ENCODE measurements around the gene KIR3DL2.
"Not testable (repeated sequence)": the region's sequence is repeated elsewhere in the genome, so short reads cannot be mapped to it uniquely, and the experiment has no call there.

KIR3DL2 gene

GRCh38 chr19:54871696-54872095 is 21.5 kb downstream of the KIR3DL2 start:
- DNase-seq (ENCODE audit: low spot score) = no peak

- no peak for DNase-seq (ENCODE audit: low spot score)
These were observed 23.7 kb downstream of the KIR3DL2 start, which contains the start of gene FCAR for GRCh38 chr19:54873990-54874389. TSS of gene FCAR (plus strand) at chr19:54874235. CDS start at chr19:54874290, 55 bp downstream.

DNA sequence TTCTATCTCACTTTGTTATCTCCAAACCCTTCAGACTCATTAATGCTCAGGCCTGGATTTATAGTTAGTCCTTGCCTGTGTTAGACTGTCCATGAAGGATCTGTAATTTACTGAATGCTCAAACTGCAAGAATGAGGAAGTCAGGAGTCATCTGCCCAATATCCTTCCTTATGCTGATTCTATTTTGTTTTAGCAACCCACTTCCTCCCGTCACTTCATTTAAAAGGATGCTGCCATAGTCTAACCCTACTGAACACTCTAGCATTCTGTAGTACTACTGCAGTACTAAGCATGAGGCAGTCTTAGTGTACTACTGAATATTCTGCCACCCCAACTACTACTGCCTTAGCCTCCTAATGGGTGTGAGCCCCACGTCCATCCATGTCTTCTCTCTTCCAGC is 25.3 kb downstream of the KIR3DL2 start:
- no peak for DNase-seq (ENCODE audit: low spot score)

- DNase-seq (ENCODE audit: low spot score) = no peak
These were observed 27.2 kb downstream of the KIR3DL2 start for GRCh38 chr19:54877471-54877870.

GRCh38 chr19:54881884-54882283 is 31.6 kb downstream of the KIR3DL2 start:
- no peak for DNase-seq (ENCODE audit: low spot score)

GRCh38 chr19:54882758-54883157 is 32.5 kb downstream of the KIR3DL2 start:
- DNase-seq (ENCODE audit: low spot score) = no peak

- no peak for DNase-seq (ENCODE audit: low spot score)
These were observed 33.0 kb downstream of the KIR3DL2 start for GRCh38 chr19:54883228-54883627.

- DNase-seq (ENCODE audit: low spot score) = no peak
These were observed 38.0 kb downstream of the KIR3DL2 start for GRCh38 chr19:54888239-54888638.

GRCh38 chr19:54889566-54889965 is 39.3 kb downstream of the KIR3DL2 start:
- DNase-seq (ENCODE audit: low spot score) = no peak

- DNase-seq (ENCODE audit: low spot score) = no peak
These were observed 43.2 kb downstream of the KIR3DL2 start for GRCh38 chr19:54893406-54893805.

GRCh38 chr19:54894106-54894505 is 43.9 kb downstream of the KIR3DL2 start:
- DNase-seq (ENCODE audit: low spot score) = not testable (repeated sequence)

DNA sequence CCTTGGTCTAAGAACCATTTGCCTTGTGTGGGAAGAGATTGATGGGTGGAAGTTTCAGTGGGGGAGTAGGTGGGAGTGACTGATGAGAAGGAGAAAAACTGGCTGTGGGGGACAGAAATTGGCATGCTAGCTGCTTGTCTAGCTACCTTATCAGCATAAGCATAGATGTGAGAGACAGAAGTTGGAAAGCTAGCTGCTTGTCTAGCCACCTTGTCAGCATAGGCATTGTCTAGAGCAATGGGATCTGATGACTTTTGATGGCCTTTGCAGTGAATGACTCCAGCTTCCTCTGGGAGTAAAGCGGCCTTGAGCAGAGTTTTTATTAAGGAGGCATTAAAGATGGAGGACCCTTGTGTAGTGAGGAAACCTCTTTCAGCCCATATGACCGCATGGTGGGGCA is 45.8 kb downstream of the KIR3DL2 start:
- DNase-seq (ENCODE audit: low spot score) = no peak

- DNase-seq (ENCODE audit: low spot score) = not testable (repeated sequence)
These were observed 48.4 kb downstream of the KIR3DL2 start for GRCh38 chr19:54898685-54899084.

DNA sequence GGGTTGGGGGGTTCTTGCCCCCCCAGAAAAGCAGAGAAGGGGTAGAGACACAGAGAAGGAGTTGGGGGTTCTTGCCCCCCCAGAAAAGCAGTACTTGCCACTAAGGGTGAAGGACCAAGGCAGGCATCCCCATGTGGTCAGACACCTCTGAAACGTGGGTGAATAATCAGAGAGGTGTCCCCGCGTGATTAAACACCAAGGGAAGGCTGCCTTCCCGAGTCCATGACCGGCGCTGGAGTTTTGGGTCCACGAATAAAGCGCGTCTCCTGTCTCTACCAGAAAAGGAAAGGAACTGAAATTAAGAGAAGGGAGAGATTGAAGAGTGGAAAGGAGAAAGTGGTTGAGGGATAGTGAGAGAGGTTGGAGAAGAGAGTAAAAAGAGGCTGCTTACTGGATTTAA is 49.4 kb downstream of the KIR3DL2 start:
- not testable (repeated sequence) for DNase-seq (ENCODE audit: low spot score)

- DNase-seq (ENCODE audit: low spot score) = not testable (repeated sequence)
These were observed 50.9 kb downstream of the KIR3DL2 start for GRCh38 chr19:54901153-54901552.

DNA sequence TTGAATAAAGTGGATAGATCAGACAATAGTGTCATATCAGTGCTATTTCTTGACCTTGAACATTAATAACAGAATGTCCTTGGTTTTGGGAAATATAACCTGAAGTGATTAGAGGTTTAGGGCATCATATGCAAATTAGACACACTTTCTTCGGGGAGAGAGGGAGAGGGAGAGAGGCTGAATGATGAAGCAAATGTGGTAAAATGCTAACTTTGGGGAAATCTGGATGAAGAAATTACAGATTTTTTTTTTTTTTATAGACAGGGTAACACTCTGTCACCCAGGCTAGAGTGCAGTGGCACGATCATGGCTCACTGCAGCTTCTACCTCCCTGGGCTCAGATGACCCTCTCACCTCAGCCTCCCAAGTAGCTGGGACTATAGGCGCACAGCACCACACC is 51.8 kb downstream of the KIR3DL2 start:
- no peak for DNase-seq (ENCODE audit: low spot score)

- DNase-seq (ENCODE audit: low spot score) = no peak
These were observed 53.1 kb downstream of the KIR3DL2 start for GRCh38 chr19:54903303-54903702.

DNA sequence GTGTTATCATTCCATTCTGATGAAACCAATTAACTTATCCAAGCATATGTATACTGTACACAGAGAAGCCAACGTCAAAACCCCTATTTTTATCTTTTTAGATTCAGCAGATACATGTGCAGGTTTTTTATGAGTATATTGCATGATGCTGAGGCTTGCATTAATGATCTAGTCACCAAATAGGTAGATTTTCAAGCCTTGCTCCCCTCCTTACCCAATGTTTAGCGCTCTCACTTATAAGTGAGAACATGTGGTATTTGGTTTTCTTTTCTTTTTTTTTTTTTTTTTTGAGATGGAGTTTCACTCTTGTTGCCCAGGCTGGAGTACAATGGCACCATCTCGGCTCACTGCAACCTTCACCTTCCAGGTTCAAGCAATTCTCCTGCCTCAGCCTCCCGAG is 54.0 kb downstream of the KIR3DL2 start:
- not testable (repeated sequence) for DNase-seq (ENCODE audit: low spot score)

- no peak for DNase-seq (ENCODE audit: low spot score)
These were observed 55.2 kb downstream of the KIR3DL2 start for GRCh38 chr19:54905421-54905802.

DNA sequence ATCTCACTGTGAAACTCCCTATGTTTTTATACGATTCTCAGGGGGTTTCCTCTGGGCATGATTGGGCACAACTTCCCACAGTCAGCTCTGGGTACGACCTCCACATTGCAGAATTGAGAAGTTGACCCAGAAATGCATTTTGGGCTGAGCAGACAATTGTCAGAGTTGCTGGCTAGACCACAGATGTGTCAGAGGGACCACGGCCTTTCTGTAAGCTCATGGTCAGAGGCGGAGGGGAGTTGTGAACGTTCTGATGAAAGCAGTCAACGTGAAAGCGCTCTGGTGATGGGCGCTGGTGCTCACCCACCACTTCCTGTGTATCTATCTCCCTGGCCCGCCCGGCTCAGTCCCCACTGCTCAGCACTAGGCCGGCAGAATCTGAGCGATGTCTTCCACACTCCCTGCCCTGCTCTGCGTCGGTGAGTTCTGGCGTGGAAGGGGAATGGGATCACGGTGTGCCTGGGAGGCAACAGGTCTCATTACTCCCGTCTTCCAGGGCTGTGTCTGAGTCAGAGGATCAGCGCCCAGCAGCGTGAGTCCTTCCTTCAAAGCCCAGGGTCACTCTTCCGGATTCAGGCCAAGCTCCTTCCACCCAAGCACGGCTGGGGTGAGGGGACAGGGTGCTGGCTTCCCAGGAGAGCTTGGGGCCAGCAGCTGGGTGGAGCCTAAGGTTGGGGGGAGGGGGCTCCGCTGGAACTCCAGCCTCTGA is 55.7 kb downstream of the KIR3DL2 start, which contains the start of gene NCR1:
TSS of gene NCR1 (plus strand) at position 346 of the 709 bp plus-strand sequence. CDS start at position 386, 40 bp downstream.
- DNase-seq (ENCODE audit: low spot score) = peak; percentile 4

- no peak for DNase-seq (ENCODE audit: low spot score)
These were observed 56.6 kb downstream of the KIR3DL2 start for GRCh38 chr19:54906819-54907218.

DNA sequence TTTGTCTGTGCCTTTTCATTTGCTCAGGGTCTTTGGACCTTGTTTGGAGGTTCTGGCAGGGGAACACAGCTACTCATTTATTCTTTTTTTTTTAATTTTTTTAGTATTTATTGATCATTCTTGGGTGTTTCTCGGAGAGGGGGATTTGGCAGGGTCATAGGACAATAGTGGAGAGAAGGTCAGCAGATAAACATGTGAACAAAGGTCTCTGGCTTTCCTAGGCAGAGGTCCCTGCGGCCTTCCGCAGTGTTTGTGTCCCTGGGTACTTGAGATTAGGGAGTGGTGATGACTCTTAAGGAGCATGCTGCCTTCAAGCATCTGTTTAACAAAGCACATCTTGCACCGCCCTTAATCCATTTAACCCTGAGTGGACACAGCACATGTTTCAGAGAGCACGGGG is 57.7 kb downstream of the KIR3DL2 start:
- not testable (repeated sequence) for DNase-seq (ENCODE audit: low spot score)
